Vagina (tissue), 2 donors: ENCODE results near the gene MLH3. TPM values are rescaled to one million over a fixed set of nuclear protein-coding genes. Genes with fewer than 3 reads are reported as not detected.

Experiments
- DNase-seq, 2 donors: peaks; one replicate each; pipeline ENCODE4 v3.0.0-alpha.2; 2017; ENCODE audit errors: extremely low spot score in 2 of 2
- H3K27ac ChIP-seq: fragments of 200-600 bp; sonication (generic); one replicate; pipeline ENCODE4 v1.5.1; 2019
- H3K27me3 ChIP-seq: fragments of 200-600 bp; sonication (generic); one replicate; pipeline ENCODE4 v1.5.1; 2019
- H3K36me3 ChIP-seq, 2 donors: fragments of 200-600 bp; sonication (generic); one replicate each; pipeline ENCODE4 v1.5.1; 2017 to 2019
- H3K4me1 ChIP-seq: fragments of 200-600 bp; sonication (generic); one replicate; pipeline ENCODE4 v1.5.1; 2019
- H3K4me3 ChIP-seq, 2 donors: fragments of 200-600 bp; sonication (generic); 1 replicate in 1 of 2; 2 replicates in 1 of 2; pipeline ENCODE4 v1.5.1; 2016 to 2019
- H3K9me3 ChIP-seq: fragments of 200-600 bp; sonication (generic); one replicate; pipeline ENCODE4 v1.5.1; 2019
- POLR2A ChIP-seq, 2 donors: fragments of 450-650 bp; IDR thresholded peaks; one replicate each; pipeline ENCODE4 v1.6.1; 2017; ENCODE audit warnings: antibody characterized with exemption in 2 of 2, mild to moderate bottlenecking in 2 of 2, moderate library complexity in 2 of 2
- POLR2AphosphoS5 ChIP-seq, 2 donors: sonication (generic); formaldehyde crosslinking; IDR thresholded peaks; one replicate each; pipeline ENCODE4 v1.9.0; 2017; ENCODE audit warnings: antibody characterized with exemption in 2 of 2, mild to moderate bottlenecking in 2 of 2, low read depth in 1 of 2; ENCODE audit not compliant: insufficient read depth in 1 of 2
- intact Hi-C: fragments of 100-400 bp; cut with DNase I; formaldehyde crosslinking; loops from one replicate; pipeline ENCODE4 v1.15.1; 2023
- total RNA-seq: library from RNA; depleted of rRNA; stranded (reverse); fragments of >200 nt; gene quantifications from one replicate; pipeline ENCODE4 v1.2.3, GENCODE V29; 2016
- TF ChIP-seq, protein P1 (sequence below), 3 experiments: fragments of 450-650 bp in 2 of 3; fragments of 200-600 bp in 1 of 3; sonication (generic) in 1 of 3; IDR thresholded peaks; one replicate each; pipeline ENCODE4 v1.5.1; 2017 to 2019; ENCODE audit warnings: antibody characterized with exemption in 3 of 3, mild to moderate bottlenecking in 2 of 3, moderate library complexity in 2 of 3

The MLH3 gene
- total RNA-seq, 1 donor from 2014 or later = 32.9 TPM

DNA sequence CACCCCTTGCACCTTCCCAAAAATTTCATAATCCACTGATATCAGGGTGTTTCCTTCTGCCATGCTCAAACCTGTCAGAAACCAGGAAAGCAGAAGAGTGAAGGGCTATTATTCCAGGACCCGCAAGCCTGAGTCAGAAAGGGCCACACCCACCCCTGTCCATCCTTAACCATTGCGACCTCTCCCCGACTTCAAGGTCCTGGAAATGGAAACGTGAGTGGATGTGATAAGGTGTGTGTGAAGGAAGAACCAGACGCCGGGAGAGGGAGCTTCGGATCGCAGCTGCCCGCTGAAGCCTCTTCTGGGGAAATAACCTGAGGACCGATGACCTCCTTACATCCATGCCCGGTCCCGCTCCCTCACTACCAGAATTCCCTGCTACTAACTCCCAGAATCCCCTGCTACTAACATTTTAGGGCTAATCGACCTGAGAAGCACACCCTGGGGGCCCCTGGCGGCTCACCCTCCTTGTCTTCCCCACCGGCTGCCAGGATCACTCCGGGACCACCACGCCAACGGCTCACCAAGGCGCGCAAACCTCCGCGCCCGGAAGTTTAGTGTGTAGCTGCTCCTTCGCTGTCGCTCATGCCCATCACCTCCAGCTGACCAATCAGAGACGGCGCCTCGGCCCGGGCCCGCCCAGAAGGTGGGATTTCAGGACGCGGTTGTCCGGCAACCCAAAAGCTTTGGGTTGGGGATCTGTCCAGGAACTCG is 12.4 kb upstream of the MLH3 start, which contains the start of gene ACYP1:
Gene ACYP1, minus strand, starts transcription at position 534 of the 714 bp plus-strand sequence. Its CDS starts 471 bp downstream, at position 63.
- peak in 1 of 2 donors; percentile 95 for DNase-seq
- intact Hi-C loops = no loop called here
- Histone ChIP-seq H3K27ac (peak within 1 kb of the TSS; percentile 21), H3K4me3 (peak within 1 kb of the TSS; percentile 58 to 85), H3K9me3 (no peaks in the 10 kb centered on the region), H3K27me3 (no peaks in the 10 kb centered on the region), H3K36me3 (no peaks in the 10 kb centered on the region), H3K4me1 (peaks cover 27% of the 10 kb centered on the region)
- TF ChIP-seq, protein P1, sequence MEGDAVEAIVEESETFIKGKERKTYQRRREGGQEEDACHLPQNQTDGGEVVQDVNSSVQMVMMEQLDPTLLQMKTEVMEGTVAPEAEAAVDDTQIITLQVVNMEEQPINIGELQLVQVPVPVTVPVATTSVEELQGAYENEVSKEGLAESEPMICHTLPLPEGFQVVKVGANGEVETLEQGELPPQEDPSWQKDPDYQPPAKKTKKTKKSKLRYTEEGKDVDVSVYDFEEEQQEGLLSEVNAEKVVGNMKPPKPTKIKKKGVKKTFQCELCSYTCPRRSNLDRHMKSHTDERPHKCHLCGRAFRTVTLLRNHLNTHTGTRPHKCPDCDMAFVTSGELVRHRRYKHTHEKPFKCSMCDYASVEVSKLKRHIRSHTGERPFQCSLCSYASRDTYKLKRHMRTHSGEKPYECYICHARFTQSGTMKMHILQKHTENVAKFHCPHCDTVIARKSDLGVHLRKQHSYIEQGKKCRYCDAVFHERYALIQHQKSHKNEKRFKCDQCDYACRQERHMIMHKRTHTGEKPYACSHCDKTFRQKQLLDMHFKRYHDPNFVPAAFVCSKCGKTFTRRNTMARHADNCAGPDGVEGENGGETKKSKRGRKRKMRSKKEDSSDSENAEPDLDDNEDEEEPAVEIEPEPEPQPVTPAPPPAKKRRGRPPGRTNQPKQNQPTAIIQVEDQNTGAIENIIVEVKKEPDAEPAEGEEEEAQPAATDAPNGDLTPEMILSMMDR (IDR thresholded peaks at IDR 0.05) = no peak
- peak; percentile 59 to 77 for TF ChIP-seq POLR2AphosphoS5 (IDR thresholded peaks at IDR 0.05; ENCODE audit: insufficient read depth in 1 of 2, low read depth in 1 of 2)

DNA sequence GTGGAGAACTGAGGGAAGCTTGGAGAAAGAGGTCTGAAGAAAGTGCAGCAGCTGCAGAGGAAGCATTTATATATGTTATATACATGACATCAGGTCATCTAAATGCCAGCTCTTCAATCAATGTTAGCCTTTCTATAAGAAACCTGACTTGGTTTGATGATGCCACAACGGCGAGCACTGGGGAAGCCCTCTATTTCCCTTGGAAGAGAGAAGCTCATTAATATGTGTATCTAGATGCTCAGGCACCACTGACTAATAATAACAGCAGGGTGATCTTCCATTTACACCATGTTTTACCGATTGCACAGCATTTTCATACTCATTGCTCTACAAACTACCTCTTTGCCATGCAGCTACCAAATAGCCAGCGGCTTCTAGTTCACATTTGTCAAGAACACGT is 11.7 kb upstream of the MLH3 start:
- Histone ChIP-seq H3K4me3 (peak overlapping the region; percentile 58 to 85), H3K4me1 (peaks cover 21% of the 10 kb centered on the region), H3K27me3 (no peaks in the 10 kb centered on the region), H3K36me3 (no peaks in the 10 kb centered on the region), H3K9me3 (no peaks in the 10 kb centered on the region), H3K27ac (peak overlapping the region; percentile 21)
- TF ChIP-seq, protein P1 (IDR thresholded peaks at IDR 0.05) = no peak
- TF ChIP-seq POLR2AphosphoS5 (IDR thresholded peaks at IDR 0.05; ENCODE audit: insufficient read depth in 1 of 2, low read depth in 1 of 2) (no peak), POLR2A (IDR thresholded peaks at IDR 0.05) (no peak)
- DNase-seq = no peak
- intact Hi-C loops = no loop called here

DNA sequence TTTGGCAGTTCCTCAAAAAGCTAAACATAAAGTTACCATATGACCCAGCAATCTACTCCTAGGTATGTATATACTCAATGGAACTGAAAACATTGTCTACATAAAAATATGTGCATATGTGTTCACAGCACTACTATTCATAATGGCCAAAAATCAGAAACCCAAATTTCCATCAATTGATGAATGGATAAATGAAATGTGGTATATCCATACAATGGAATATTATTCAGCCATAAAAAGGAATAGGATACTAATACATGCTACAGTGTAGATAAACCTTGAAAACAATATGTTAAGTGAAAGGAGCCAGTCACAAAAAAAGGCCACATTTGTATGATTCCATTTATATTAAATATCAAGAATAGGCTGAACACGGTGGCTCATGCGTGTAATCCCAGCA is 9.2 kb upstream of the MLH3 start:
- Histone ChIP-seq H3K4me1 (peaks cover 16% of the 10 kb centered on the region), H3K27ac (no peak overlapping the region), H3K27me3 (no peaks in the 10 kb centered on the region), H3K4me3 (no peak overlapping the region), H3K9me3 (no peaks in the 10 kb centered on the region), H3K36me3 (no peaks in the 10 kb centered on the region)
- intact Hi-C loops = no loop called here
- DNase-seq = no peak
- TF ChIP-seq POLR2AphosphoS5 (IDR thresholded peaks at IDR 0.05; ENCODE audit: insufficient read depth in 1 of 2, low read depth in 1 of 2) = no peak

DNA sequence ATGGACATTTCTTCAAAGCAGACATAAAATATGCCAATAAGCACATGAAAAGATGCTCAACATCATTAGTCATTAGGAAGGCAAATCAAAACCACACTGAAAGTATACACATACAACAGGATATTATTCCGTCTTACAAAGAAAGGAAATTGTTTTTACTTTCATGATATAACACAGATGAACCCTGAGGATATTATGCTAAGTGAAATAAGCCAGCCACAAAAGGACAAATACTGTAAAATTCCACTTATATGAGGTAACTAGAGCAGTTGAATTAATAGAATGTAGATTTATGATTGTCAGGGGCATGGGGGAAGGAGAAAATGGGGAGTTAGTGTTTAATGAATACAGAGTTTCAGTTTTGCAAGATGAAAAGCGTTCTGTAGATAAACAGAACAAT is 8.4 kb upstream of the MLH3 start:
- H3K9me3 ChIP-seq = no peaks in the 10 kb centered on the region
- H3K36me3 ChIP-seq = no peaks in the 10 kb centered on the region
- H3K4me3 ChIP-seq = no peak overlapping the region
- H3K27ac ChIP-seq = no peak overlapping the region
- intact Hi-C loops = no loop called here
- H3K27me3 ChIP-seq = no peaks in the 10 kb centered on the region
- DNase-seq = no peak
- TF ChIP-seq POLR2AphosphoS5 (IDR thresholded peaks at IDR 0.05; ENCODE audit: insufficient read depth in 1 of 2, low read depth in 1 of 2) = no peak
- TF ChIP-seq POLR2A (IDR thresholded peaks at IDR 0.05) = no peak
- TF ChIP-seq, protein P1 (IDR thresholded peaks at IDR 0.05) = no peak
- H3K4me1 ChIP-seq = peaks cover 16% of the 10 kb centered on the region

DNA sequence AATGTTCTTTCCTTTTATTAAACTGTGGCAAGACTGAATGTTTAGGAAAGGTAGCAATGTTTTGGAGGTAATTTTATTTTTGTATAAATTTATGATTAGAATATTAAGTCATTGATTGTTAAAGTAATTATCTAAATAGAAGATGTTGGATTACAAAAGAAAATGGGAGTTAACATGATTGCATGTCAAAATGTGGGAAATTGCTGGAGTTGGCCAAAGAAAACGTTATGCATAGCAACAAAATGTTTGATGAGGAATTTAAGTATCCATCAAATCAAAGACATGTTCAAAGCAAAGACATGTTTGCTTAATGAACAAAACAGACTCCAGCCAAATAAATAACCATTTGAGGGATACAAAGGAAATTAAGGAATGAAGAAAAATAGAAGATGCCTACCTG is 3.2 kb upstream of the MLH3 start:
- Histone ChIP-seq H3K4me1 (peaks cover 29% of the 10 kb centered on the region), H3K9me3 (no peaks in the 10 kb centered on the region), H3K27ac (no peak overlapping the region), H3K4me3 (no peak overlapping the region), H3K27me3 (no peaks in the 10 kb centered on the region), H3K36me3 (no peaks in the 10 kb centered on the region)
- TF ChIP-seq POLR2AphosphoS5 (IDR thresholded peaks at IDR 0.05; ENCODE audit: insufficient read depth in 1 of 2, low read depth in 1 of 2) = no peak
- no peak for TF ChIP-seq POLR2A (IDR thresholded peaks at IDR 0.05)
- TF ChIP-seq, protein P1 (IDR thresholded peaks at IDR 0.05) = no peak
- no peak for DNase-seq
- intact Hi-C loops = no loop called here
